OCI-LY3 (cell line): ENCODE data around the gene PRMT6.

ENCODE experiments used
- CTCF ChIP-seq: fragments of 200-600, 300-600 bp; sonication (generic); IDR thresholded peaks from 2 replicates; pipeline ENCODE4 v1.5.1; 2014; ENCODE audit warnings: antibody characterized with exemption, low read length, low read depth
- EZH2phosphoT487 ChIP-seq: fragments of 200-600 bp; shearing (Covaris generic); IDR thresholded peaks from 2 replicates; pipeline ENCODE4 v1.6.1; 2018; ENCODE audit warnings: antibody characterized with exemption, mixed run types, low read depth

- TF ChIP-seq CTCF (no peak), EZH2phosphoT487 (no peak)
Observed at GRCh38 chr1:107051266-107051665, 5.2 kb upstream of the PRMT6 start.
